ENCODE data around the gene ATRNL1. TPM values are rescaled to one million over a fixed set of nuclear protein-coding genes. Genes with fewer than 3 reads are reported as not detected.
"Not testable (repeated sequence)": the region's sequence is repeated elsewhere in the genome, so short reads cannot be mapped to it uniquely, and the experiment has no call there.

ATRNL1 gene
- total RNA-seq, 4 donors from 2014 or later, result 0.93 to 19.0 (median 8.7) TPM

DNA sequence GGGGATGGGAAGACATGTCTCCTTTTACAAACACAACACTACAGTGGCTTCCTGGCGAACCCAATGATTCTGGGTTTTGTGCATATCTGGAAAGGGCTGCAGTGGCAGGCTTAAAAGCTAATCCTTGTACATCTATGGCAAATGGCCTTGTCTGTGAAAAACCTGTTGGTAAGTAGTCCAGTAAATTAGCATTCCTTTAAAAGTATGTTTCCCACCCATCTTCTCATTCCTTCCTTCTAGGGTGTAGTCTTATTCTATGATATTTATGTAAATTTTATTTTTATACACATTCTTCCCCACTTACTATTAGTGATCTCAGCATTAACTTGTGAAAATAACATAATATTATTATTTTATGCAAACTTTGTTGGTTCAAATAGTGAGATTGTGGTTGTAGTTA, 206.9 kb downstream of the ATRNL1 start:
- Histone ChIP-seq H3K4me1 (no peaks in the 10 kb centered on the region), H3K27ac (no peak overlapping the region), H3K4me3 (no peak overlapping the region), H3K36me3 (no peaks in the 10 kb centered on the region), H3K27me3 (no peaks in the 10 kb centered on the region), H3K9me3 (no peaks in the 10 kb centered on the region)
- TF ChIP-seq EP300 (IDR thresholded peaks at IDR 0.05) (no peak), POLR2AphosphoS5 (IDR thresholded peaks at IDR 0.05) (no peak), POLR2A (IDR thresholded peaks at IDR 0.05) (no peak)
- TF ChIP-seq, protein P1, sequence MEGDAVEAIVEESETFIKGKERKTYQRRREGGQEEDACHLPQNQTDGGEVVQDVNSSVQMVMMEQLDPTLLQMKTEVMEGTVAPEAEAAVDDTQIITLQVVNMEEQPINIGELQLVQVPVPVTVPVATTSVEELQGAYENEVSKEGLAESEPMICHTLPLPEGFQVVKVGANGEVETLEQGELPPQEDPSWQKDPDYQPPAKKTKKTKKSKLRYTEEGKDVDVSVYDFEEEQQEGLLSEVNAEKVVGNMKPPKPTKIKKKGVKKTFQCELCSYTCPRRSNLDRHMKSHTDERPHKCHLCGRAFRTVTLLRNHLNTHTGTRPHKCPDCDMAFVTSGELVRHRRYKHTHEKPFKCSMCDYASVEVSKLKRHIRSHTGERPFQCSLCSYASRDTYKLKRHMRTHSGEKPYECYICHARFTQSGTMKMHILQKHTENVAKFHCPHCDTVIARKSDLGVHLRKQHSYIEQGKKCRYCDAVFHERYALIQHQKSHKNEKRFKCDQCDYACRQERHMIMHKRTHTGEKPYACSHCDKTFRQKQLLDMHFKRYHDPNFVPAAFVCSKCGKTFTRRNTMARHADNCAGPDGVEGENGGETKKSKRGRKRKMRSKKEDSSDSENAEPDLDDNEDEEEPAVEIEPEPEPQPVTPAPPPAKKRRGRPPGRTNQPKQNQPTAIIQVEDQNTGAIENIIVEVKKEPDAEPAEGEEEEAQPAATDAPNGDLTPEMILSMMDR (IDR thresholded peaks at IDR 0.05), result no peak
- WGBS, 2 donors (ENCODE audit: low coverage in 1 of 2), result 73 to 100% methylated on average over 1 of the region's 1 CpG
- ATAC-seq, result no peak

DNA sequence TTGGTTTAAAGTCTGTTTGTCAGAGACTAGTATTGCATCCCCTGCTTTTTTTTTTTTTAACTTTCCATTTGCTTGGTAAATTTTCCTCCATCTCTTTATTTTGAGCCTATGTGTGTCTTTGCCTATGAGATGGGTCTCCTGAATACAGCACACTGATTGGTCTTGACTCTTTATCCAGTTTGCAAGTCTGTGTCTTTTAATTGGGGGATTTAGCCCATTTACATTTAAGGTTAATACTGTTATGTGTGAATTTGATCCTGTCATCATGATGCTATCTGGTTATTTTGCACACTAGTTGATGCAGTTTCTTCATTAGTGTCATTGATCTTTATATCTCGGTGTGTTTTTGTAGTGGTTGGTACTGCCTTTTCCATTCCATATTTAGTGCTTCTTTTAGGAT, 226.5 kb downstream of the ATRNL1 start:
- WGBS, 2 donors (ENCODE audit: low coverage in 1 of 2), result 100% methylated on average over 1 of the region's 1 CpG
- not testable (repeated sequence) for ATAC-seq

DNA sequence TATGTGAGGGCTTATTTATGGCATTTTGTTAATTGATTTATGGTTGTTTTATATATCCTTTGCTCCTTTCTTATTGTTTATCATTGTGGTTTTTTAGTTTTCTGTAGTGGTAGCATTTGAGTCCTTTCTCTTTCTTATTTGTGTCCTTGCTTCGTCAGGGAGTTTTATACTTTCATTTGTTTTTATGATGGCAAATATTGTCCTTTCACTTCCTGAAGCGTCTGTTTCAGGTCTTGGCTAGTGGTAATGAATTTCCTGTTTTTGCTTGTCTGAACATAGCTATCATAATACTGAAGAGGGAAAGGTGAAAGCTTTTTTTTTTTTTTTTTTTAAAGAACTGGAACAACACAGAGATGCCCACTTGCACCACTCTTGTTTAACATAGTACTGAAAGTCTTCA, 228.2 kb downstream of the ATRNL1 start:
- ATAC-seq, result no peak
- no peak overlapping the region for H3K4me3 ChIP-seq
- no peak for TF ChIP-seq EP300 (IDR thresholded peaks at IDR 0.05)
- TF ChIP-seq POLR2AphosphoS5 (IDR thresholded peaks at IDR 0.05), result no peak
- no peak for TF ChIP-seq POLR2A (IDR thresholded peaks at IDR 0.05)
- TF ChIP-seq, protein P1 (IDR thresholded peaks at IDR 0.05), result no peak
- no peaks in the 10 kb centered on the region for H3K27me3 ChIP-seq
- peaks cover 0 to 12% (median 0%) of the 10 kb centered on the region in 3 donors for H3K9me3 ChIP-seq
- no peaks in the 10 kb centered on the region for H3K36me3 ChIP-seq
- no peak overlapping the region for H3K27ac ChIP-seq
- no peaks in the 10 kb centered on the region for H3K4me1 ChIP-seq
- WGBS, 2 donors (ENCODE audit: low coverage in 1 of 2), result 42 to 75% methylated on average over 1 to 2 of the region's 2 CpGs

More for the DNA sequence above, 226.5 kb downstream of the ATRNL1 start:
- peaks cover 0 to 12% (median 0%) of the 10 kb centered on the region in 3 donors for H3K9me3 ChIP-seq
- H3K4me3 ChIP-seq, H3K36me3 ChIP-seq, H3K4me1 ChIP-seq, H3K27ac ChIP-seq, H3K27me3 ChIP-seq: not testable (repeated sequence)

DNA sequence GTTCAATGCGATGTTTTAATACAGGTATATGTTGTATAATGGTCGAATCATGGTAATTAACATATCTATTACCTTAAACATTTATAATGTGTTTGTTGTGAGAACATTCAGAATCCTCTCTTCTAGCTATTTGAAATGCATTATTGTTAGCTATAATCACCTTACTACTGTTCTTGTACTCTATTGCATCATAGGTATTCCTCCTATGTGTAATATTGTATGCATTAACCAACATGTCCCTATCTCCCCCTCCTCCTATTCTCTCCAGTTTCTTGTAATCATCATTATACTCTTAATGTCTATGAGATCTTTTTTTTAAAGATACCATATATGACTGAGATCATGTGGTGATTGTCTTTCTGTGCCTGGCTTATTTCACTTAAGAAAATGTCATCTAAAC, 235.2 kb downstream of the ATRNL1 start:
- Histone ChIP-seq H3K4me1 (no peaks in the 10 kb centered on the region), H3K27me3 (no peaks in the 10 kb centered on the region), H3K27ac (no peak overlapping the region), H3K36me3 (no peaks in the 10 kb centered on the region), H3K9me3 (peaks cover 0 to 11% (median 0%) of the 10 kb centered on the region in 3 donors), H3K4me3 (no peak overlapping the region)
- whole genome bisulfite sequencing, 2 donors (ENCODE audit: low coverage in 1 of 2), result 92 to 94% methylated on average over 2 of the region's 2 CpGs
- TF ChIP-seq EP300 (IDR thresholded peaks at IDR 0.05), result no peak
- TF ChIP-seq, protein P1 (IDR thresholded peaks at IDR 0.05), result no peak
- no peak for TF ChIP-seq POLR2A (IDR thresholded peaks at IDR 0.05)
- no peak for TF ChIP-seq POLR2AphosphoS5 (IDR thresholded peaks at IDR 0.05)
- no peak for ATAC-seq

DNA sequence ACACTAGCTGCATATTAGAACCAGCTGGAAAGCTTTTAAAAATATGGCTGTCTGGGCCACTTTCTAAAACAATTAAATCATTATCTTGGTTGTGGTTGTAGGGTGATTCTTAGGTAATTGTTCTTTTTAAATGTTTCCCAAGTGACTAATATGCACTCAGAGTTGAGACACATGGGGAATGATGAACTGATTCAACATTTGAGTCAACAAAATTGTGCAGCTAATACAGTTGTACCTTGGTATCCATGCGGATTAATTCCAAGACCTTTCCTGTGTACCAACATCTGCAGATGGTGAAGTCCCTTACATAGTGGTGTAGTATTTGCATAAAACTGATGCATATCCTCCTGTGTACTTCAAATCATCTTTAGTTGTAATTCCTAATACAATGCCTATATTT, 242.2 kb downstream of the ATRNL1 start:
- Histone ChIP-seq H3K4me1 (no peaks in the 10 kb centered on the region), H3K27ac (no peak overlapping the region), H3K9me3 (peaks cover 0 to 11% (median 0%) of the 10 kb centered on the region in 3 donors), H3K4me3 (no peak overlapping the region), H3K27me3 (no peaks in the 10 kb centered on the region), H3K36me3 (no peaks in the 10 kb centered on the region)
- ATAC-seq, result no peak
- 86 to 94% methylated on average over 1 of the region's 1 CpG for WGBS, 2 donors (ENCODE audit: low coverage in 1 of 2)
- TF ChIP-seq POLR2A (IDR thresholded peaks at IDR 0.05), result no peak

DNA sequence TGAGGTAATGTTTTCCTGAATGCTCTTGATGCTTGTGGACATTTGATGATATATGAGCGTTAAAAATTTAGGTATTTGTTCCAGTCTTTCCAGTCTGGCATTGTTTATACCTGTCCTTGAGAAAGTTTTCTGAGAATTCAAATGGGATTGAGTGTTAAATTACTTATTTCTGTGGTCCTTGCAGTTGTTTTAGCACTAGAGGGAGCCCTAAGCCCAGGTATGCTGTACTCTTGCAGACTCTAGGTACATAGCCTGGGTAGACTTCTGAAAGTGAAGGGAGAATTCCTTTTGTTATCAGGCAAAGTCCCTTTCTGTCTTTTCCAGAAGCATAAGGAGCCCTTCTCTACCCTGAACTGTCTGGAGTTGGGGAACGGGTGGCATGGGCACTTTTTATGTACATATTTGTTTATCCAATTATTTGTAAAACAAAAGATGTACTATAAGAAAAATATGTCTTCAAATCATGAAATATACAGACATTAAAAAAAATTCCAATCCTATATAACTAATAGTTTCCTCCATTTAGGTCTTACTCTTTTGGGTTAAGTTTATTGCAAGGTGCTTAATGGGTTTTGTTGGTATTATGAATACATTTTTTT, 262.1 kb downstream of the ATRNL1 start:
- Histone ChIP-seq H3K27ac (no peak overlapping the region), H3K4me1 (no peaks in the 10 kb centered on the region), H3K36me3 (no peaks in the 10 kb centered on the region), H3K4me3 (no peak overlapping the region), H3K27me3 (no peaks in the 10 kb centered on the region), H3K9me3 (no peaks in the 10 kb centered on the region)
- WGBS, 2 donors (ENCODE audit: low coverage in 1 of 2), result 0 to 16% methylated on average over 1 to 2 of the region's 2 CpGs
- no peak for TF ChIP-seq POLR2A (IDR thresholded peaks at IDR 0.05)
- TF ChIP-seq, protein P1 (IDR thresholded peaks at IDR 0.05), result peak in 3 of 4 experiments; percentile 19 to 46 (median 19)
- no peak for TF ChIP-seq EP300 (IDR thresholded peaks at IDR 0.05)
- TF ChIP-seq POLR2AphosphoS5 (IDR thresholded peaks at IDR 0.05), result no peak
- ATAC-seq, result no peak

DNA sequence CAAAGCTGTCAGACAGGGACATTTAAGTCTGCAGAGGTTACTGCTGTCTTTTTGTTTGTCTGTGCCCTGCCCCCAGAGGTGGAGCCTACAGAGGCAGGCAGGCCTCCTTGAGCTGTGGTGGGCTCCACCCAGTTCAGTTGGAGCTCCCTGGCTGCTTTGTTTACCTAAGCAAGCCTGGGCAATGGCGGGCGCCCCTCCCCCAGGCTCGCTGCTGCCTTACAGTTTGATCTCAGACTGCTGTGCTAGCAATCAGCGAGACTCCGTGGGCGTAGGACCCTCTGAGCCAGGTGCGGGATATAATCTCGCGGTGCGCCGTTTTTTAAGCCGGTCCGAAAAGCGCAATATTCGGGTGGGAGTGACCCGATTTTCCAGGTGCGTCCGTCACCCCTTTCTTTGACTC, 274.8 kb downstream of the ATRNL1 start:
- not testable (repeated sequence) for H3K27me3 ChIP-seq, H3K4me3 ChIP-seq, ATAC-seq, H3K27ac ChIP-seq, H3K36me3 ChIP-seq, H3K4me1 ChIP-seq
- no CpG with 5 or more reads among the region's 18 CpGs for whole genome bisulfite sequencing, 2 donors (ENCODE audit: low coverage in 1 of 2)
- peaks cover 0 to 13% (median 0%) of the 10 kb centered on the region in 3 donors for H3K9me3 ChIP-seq
